ENCODE results near the gene ELSPBP1.

ELSPBP1 gene

DNA sequence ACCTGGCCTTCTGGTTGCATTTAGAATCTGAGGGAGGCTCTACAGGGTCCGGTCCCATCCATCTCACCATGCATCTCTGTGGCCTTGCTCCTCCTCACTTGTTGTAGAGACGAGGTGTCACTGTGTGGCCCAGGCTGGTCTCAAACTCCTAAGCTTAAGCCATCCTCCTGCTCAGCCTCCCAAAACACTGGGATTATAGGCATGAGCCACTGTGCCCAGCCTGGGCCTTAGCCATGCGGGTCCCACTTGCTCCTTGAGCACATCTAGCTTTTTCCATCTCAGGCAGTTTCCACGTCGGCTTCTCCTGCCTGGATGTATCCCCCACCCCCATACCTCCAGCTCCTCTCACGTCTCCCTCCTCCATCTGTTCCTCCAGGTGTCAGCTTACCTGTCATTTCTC lies 9.8 kb downstream of the ELSPBP1 start:
- H3K9ac ChIP-seq (ENCODE audit: low read depth in 1 of 2, low read length in 2 of 2): no peak overlapping the region
- H3K36me3 ChIP-seq (ENCODE audit: control insufficient read depth in 1 of 2, insufficient read depth in 2 of 2, low read length in 2 of 2): no peaks in the 10 kb centered on the region
- no peaks in the 10 kb centered on the region for H3K27me3 ChIP-seq (ENCODE audit: control insufficient read depth in 1 of 2, insufficient read depth in 2 of 2, low read length in 2 of 2)
- no peaks in the 10 kb centered on the region for H3K4me1 ChIP-seq (ENCODE audit: control insufficient read depth in 1 of 2, insufficient read depth in 2 of 2, low read length in 2 of 2)
- H3K9me3 ChIP-seq (ENCODE audit: control insufficient read depth in 1 of 2, low read length in 2 of 2): peaks cover 0 to 3% of the 10 kb centered on the region in 2 donors
- no peak overlapping the region for H3K27ac ChIP-seq (ENCODE audit: low read depth, low read length)
- no peak overlapping the region for H3K4me3 ChIP-seq (ENCODE audit: low read depth in 1 of 2, low read length in 2 of 2)

DNA sequence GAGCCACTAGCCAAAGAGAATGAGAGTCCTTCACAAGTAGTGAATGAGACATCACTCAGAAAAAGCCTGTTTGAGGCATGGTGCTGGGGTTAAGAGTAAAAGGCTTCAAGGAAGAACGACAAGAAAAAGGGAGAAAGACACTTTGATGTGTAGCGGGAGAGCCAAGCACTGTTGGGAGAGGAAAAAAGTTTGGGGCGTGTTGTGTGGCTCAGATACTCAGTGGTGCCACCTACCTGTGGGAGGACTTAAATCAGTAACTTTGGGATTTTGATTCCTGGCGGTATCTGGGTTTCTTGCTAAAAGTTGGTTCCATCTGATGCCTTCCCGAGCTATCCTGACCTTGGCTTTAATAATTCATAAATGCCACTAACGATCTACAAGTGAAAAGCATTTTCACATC lies 12.3 kb downstream of the ELSPBP1 start:
- peaks cover 0 to 3% of the 10 kb centered on the region in 2 donors for H3K9me3 ChIP-seq (ENCODE audit: control insufficient read depth in 1 of 2, low read length in 2 of 2)
- no peaks in the 10 kb centered on the region for H3K36me3 ChIP-seq (ENCODE audit: control insufficient read depth in 1 of 2, insufficient read depth in 2 of 2, low read length in 2 of 2)
- H3K9ac ChIP-seq (ENCODE audit: low read depth in 1 of 2, low read length in 2 of 2): no peak overlapping the region
- no peaks in the 10 kb centered on the region for H3K27me3 ChIP-seq (ENCODE audit: control insufficient read depth in 1 of 2, insufficient read depth in 2 of 2, low read length in 2 of 2)
- no peak overlapping the region for H3K27ac ChIP-seq (ENCODE audit: low read depth, low read length)
- no peak overlapping the region for H3K4me3 ChIP-seq (ENCODE audit: low read depth in 1 of 2, low read length in 2 of 2)
- H3K4me1 ChIP-seq (ENCODE audit: control insufficient read depth in 1 of 2, insufficient read depth in 2 of 2, low read length in 2 of 2): no peaks in the 10 kb centered on the region

DNA sequence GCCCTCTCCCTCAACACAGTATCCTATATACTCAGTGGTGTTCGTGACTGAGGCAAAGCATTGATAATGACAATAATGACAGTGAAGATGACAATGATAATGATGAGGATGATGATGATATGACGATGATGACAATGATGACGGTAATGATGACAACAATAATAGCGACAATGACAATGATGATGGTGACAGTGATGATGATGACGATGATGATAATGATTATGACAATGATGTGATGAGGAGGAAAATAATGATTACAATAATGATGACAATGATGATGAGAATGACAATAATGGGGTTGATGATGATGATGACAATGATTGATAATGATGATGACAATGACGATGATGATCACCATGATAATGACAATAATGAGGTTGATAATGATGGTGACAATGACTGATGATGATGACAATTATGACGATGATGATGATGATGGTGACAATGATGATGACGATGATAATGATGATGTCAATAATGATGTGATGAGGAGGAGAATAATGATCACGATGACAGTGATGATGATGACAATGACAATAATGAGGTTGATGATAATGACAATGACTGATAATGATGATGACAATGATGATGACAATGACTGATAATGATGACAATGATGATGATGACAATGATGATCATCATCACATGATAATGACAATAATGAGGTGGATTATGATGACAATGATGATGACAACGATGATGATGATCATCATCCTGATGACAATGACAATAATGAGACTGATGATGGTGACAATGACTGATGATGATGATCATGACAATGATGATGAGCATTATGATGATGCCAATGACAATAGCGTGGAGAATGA lies 16.7 kb downstream of the ELSPBP1 start:
- H3K9ac ChIP-seq (ENCODE audit: low read depth in 1 of 2, low read length in 2 of 2): no peak overlapping the region
- no peaks in the 10 kb centered on the region for H3K27me3 ChIP-seq (ENCODE audit: control insufficient read depth in 1 of 2, insufficient read depth in 2 of 2, low read length in 2 of 2)
- no peak overlapping the region for H3K4me3 ChIP-seq (ENCODE audit: low read depth in 1 of 2, low read length in 2 of 2)
- peaks cover 0 to 3% of the 10 kb centered on the region in 2 donors for H3K9me3 ChIP-seq (ENCODE audit: control insufficient read depth in 1 of 2, low read length in 2 of 2)
- no peaks in the 10 kb centered on the region for H3K4me1 ChIP-seq (ENCODE audit: control insufficient read depth in 1 of 2, insufficient read depth in 2 of 2, low read length in 2 of 2)
- no peaks in the 10 kb centered on the region for H3K36me3 ChIP-seq (ENCODE audit: control insufficient read depth in 1 of 2, insufficient read depth in 2 of 2, low read length in 2 of 2)
- no peak overlapping the region for H3K27ac ChIP-seq (ENCODE audit: low read depth, low read length)

DNA sequence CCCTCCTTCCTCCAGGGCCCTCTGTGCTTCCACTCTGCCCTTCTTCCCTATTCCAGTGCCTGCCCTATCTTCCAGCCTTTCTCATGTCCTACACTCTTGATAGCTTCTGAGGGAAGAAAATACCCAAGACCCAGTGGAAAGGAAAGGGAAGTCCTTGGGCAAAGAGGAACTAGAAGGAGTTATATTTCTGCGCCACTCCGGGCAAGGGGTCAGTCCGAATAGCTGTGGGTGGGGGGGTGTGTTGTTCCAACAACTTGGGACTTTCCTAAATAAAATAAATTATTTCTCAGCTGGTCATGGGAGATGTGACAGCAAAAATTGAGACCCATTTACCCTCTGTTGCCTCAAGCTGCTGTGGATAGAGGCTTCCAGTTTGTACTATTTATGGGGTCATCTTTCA lies 26.3 kb downstream of the ELSPBP1 start:
- H3K27ac ChIP-seq (ENCODE audit: low read depth, low read length): no peak overlapping the region
- H3K4me1 ChIP-seq (ENCODE audit: control insufficient read depth in 1 of 2, insufficient read depth in 2 of 2, low read length in 2 of 2): no peaks in the 10 kb centered on the region
- H3K27me3 ChIP-seq (ENCODE audit: control insufficient read depth in 1 of 2, insufficient read depth in 2 of 2, low read length in 2 of 2): peaks cover 3 to 4% of the 10 kb centered on the region in 2 donors
- H3K36me3 ChIP-seq (ENCODE audit: control insufficient read depth in 1 of 2, insufficient read depth in 2 of 2, low read length in 2 of 2): no peaks in the 10 kb centered on the region
- no peak overlapping the region for H3K4me3 ChIP-seq (ENCODE audit: low read depth in 1 of 2, low read length in 2 of 2)
- H3K9me3 ChIP-seq (ENCODE audit: control insufficient read depth in 1 of 2, low read length in 2 of 2): no peaks in the 10 kb centered on the region
- no peak overlapping the region for H3K9ac ChIP-seq (ENCODE audit: low read depth in 1 of 2, low read length in 2 of 2)

DNA sequence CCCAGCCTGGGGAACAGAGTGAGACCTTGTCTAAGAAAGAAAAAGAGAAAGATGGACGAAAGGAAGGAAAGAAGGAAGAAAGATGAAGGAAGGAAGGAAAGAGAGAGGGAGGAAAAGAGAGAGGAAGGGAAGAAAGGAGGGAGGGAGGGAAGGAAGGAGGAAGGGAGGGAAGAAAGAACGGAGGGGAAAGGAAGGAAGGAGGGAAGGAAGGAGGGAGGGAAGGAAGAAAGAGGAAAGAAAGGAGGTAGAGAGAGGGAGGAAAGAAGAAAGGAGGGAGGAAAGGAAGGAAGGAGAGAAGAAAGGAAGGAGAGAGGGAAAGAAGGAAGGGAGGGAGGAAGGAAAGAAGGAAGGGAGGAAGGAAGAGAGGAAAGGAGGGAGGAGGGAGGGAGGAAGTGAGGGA lies 28.6 kb downstream of the ELSPBP1 start:
- no peak overlapping the region for H3K27ac ChIP-seq (ENCODE audit: low read depth, low read length)
- H3K9me3 ChIP-seq (ENCODE audit: control insufficient read depth in 1 of 2, low read length in 2 of 2): no peaks in the 10 kb centered on the region
- no peak overlapping the region for H3K9ac ChIP-seq (ENCODE audit: low read depth in 1 of 2, low read length in 2 of 2)
- H3K4me1 ChIP-seq (ENCODE audit: control insufficient read depth in 1 of 2, insufficient read depth in 2 of 2, low read length in 2 of 2): no peaks in the 10 kb centered on the region
- H3K4me3 ChIP-seq (ENCODE audit: low read depth in 1 of 2, low read length in 2 of 2): no peak overlapping the region
- peaks cover 3 to 4% of the 10 kb centered on the region in 2 donors for H3K27me3 ChIP-seq (ENCODE audit: control insufficient read depth in 1 of 2, insufficient read depth in 2 of 2, low read length in 2 of 2)
- H3K36me3 ChIP-seq (ENCODE audit: control insufficient read depth in 1 of 2, insufficient read depth in 2 of 2, low read length in 2 of 2): no peaks in the 10 kb centered on the region

DNA sequence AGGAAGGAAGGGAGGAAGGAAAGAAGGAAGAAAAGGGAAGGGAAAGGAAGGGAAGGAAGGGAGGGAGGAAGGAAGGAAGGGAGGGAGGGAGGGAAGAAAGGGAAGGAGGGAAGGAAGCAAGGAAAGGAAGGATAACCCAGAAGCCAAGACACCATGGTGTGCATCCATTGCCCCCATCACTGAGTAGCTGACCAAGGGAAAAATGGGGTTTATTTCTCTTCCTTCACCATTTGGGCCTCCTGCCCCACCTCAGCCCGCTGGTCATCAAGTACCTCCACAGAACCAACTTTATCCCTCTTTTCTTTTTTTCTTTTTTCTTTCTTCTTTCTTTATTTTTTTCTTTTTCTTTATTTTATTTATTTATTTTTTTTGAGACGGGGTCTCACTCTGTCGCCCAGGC lies 29.1 kb downstream of the ELSPBP1 start:
- H3K36me3 ChIP-seq (ENCODE audit: control insufficient read depth in 1 of 2, insufficient read depth in 2 of 2, low read length in 2 of 2): no peaks in the 10 kb centered on the region
- H3K9ac ChIP-seq (ENCODE audit: low read depth in 1 of 2, low read length in 2 of 2): no peak overlapping the region
- no peaks in the 10 kb centered on the region for H3K4me1 ChIP-seq (ENCODE audit: control insufficient read depth in 1 of 2, insufficient read depth in 2 of 2, low read length in 2 of 2)
- no peak overlapping the region for H3K27ac ChIP-seq (ENCODE audit: low read depth, low read length)
- H3K9me3 ChIP-seq (ENCODE audit: control insufficient read depth in 1 of 2, low read length in 2 of 2): no peaks in the 10 kb centered on the region
- no peak overlapping the region for H3K4me3 ChIP-seq (ENCODE audit: low read depth in 1 of 2, low read length in 2 of 2)
- peaks cover 3 to 4% of the 10 kb centered on the region in 2 donors for H3K27me3 ChIP-seq (ENCODE audit: control insufficient read depth in 1 of 2, insufficient read depth in 2 of 2, low read length in 2 of 2)

DNA sequence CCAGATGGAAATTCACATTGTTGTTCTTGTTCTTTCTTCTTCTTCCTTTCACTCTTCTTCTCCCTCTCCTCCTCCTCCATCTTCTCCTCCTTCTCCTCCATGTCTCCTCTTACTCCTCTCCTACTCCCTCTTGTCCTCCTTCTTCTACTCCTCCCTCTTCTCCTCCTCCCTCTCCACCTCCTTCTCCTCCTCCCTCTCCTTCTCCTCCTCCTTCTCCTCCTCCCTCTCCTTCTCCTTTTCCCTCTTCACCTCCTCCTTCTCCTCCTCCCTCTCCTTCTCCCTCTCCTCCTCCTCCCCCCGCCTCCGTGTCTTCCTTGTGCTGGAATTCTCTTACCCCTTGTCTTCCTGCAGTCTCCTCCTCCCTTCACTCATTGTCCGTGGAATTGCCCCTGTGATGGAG lies 31.0 kb downstream of the ELSPBP1 start:
- Histone ChIP-seq H3K4me3 (ENCODE audit: low read depth in 1 of 2, low read length in 2 of 2) (no peak overlapping the region), H3K27ac (ENCODE audit: low read depth, low read length) (no peak overlapping the region), H3K4me1 (ENCODE audit: control insufficient read depth in 1 of 2, insufficient read depth in 2 of 2, low read length in 2 of 2) (no peaks in the 10 kb centered on the region), H3K27me3 (ENCODE audit: control insufficient read depth in 1 of 2, insufficient read depth in 2 of 2, low read length in 2 of 2) (peaks cover 2 to 4% of the 10 kb centered on the region in 2 donors), H3K36me3 (ENCODE audit: control insufficient read depth in 1 of 2, insufficient read depth in 2 of 2, low read length in 2 of 2) (no peaks in the 10 kb centered on the region), H3K9me3 (ENCODE audit: control insufficient read depth in 1 of 2, low read length in 2 of 2) (no peaks in the 10 kb centered on the region), H3K9ac (ENCODE audit: low read depth in 1 of 2, low read length in 2 of 2) (no peak overlapping the region)

DNA sequence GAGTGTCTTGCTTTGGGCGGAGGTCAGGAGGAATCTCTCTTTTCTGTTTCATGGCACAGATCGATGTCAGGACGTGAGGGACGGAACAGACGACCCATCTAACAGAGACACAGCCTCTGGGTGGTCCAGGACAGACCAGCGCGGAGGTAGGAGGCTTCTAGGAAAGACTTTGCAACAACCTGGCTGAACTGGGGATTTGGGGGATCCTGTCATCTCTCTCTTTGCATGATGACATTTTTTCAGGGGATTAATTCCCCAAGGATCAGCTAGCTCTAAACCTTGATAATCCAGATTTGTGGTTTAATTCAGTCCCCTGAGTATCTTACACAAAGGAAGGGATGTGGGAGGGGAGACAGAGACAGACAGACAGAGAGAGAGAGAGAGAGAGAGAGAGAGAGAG lies 35.0 kb downstream of the ELSPBP1 start:
- Histone ChIP-seq H3K9ac (ENCODE audit: low read depth in 1 of 2, low read length in 2 of 2) (no peak overlapping the region), H3K4me1 (ENCODE audit: control insufficient read depth in 1 of 2, insufficient read depth in 2 of 2, low read length in 2 of 2) (no peaks in the 10 kb centered on the region), H3K4me3 (ENCODE audit: low read depth in 1 of 2, low read length in 2 of 2) (no peak overlapping the region), H3K36me3 (ENCODE audit: control insufficient read depth in 1 of 2, insufficient read depth in 2 of 2, low read length in 2 of 2) (no peaks in the 10 kb centered on the region), H3K27ac (ENCODE audit: low read depth, low read length) (no peak overlapping the region), H3K9me3 (ENCODE audit: control insufficient read depth in 1 of 2, low read length in 2 of 2) (no peaks in the 10 kb centered on the region), H3K27me3 (ENCODE audit: control insufficient read depth in 1 of 2, insufficient read depth in 2 of 2, low read length in 2 of 2) (peaks cover 0 to 4% of the 10 kb centered on the region in 2 donors)

DNA sequence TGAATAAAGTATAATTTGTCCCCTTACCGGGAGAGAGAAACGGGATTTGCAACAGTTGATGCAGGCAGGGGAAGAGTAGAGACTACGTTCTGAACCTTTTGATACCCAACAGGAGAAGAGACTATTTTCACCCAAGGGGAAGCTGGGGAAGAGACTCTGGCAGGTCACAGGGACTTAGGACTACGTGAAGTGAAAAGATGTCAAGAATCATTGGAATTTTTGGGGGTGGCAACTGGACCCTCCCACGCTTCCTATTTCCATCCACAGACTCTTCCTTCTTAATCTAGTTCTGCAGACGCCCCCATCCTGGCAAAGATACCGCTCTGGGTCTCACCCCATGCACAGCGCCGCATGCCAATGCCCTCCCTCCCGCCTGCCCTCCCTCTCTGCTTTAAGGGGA lies 35.6 kb downstream of the ELSPBP1 start:
- Histone ChIP-seq H3K9ac (ENCODE audit: low read depth in 1 of 2, low read length in 2 of 2) (no peak overlapping the region), H3K27ac (ENCODE audit: low read depth, low read length) (no peak overlapping the region), H3K27me3 (ENCODE audit: control insufficient read depth in 1 of 2, insufficient read depth in 2 of 2, low read length in 2 of 2) (peaks cover 0 to 3% of the 10 kb centered on the region in 2 donors), H3K4me1 (ENCODE audit: control insufficient read depth in 1 of 2, insufficient read depth in 2 of 2, low read length in 2 of 2) (no peaks in the 10 kb centered on the region), H3K9me3 (ENCODE audit: control insufficient read depth in 1 of 2, low read length in 2 of 2) (no peaks in the 10 kb centered on the region), H3K36me3 (ENCODE audit: control insufficient read depth in 1 of 2, insufficient read depth in 2 of 2, low read length in 2 of 2) (no peaks in the 10 kb centered on the region), H3K4me3 (ENCODE audit: low read depth in 1 of 2, low read length in 2 of 2) (no peak overlapping the region)

DNA sequence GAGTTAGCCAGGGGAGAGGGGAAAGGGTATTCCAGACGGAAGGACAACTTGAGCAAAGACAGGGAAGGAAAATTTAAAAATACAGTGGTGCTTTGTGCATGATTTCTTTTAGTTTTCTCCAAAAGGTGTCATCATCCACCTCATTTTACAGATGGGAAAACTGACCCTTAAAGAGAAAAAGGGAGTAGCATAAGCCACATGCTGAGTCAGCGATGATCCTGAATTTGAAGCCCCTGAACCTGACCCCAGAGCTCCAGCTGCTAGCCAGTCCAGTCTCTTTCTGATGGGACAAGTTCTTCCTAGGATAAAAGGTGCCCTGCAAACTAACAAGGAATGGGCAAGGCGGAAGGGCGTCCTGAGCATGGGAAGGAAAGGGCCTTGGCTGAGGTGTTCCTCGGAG lies 39.2 kb downstream of the ELSPBP1 start:
- Histone ChIP-seq H3K4me1 (ENCODE audit: control insufficient read depth in 1 of 2, insufficient read depth in 2 of 2, low read length in 2 of 2) (no peaks in the 10 kb centered on the region), H3K27me3 (ENCODE audit: control insufficient read depth in 1 of 2, insufficient read depth in 2 of 2, low read length in 2 of 2) (peaks cover 0 to 3% of the 10 kb centered on the region in 2 donors), H3K36me3 (ENCODE audit: control insufficient read depth in 1 of 2, insufficient read depth in 2 of 2, low read length in 2 of 2) (no peaks in the 10 kb centered on the region), H3K27ac (ENCODE audit: low read depth, low read length) (no peak overlapping the region), H3K9ac (ENCODE audit: low read depth in 1 of 2, low read length in 2 of 2) (no peak overlapping the region), H3K4me3 (ENCODE audit: low read depth in 1 of 2, low read length in 2 of 2) (no peak overlapping the region), H3K9me3 (ENCODE audit: control insufficient read depth in 1 of 2, low read length in 2 of 2) (peaks cover 0 to 7% of the 10 kb centered on the region in 2 donors)

All from duodenal mucosa (tissue), 2 donors.